GM12865 (cell line): ENCODE data around the gene PLEKHA5.
"Not testable (repeated sequence)": the region's sequence is repeated elsewhere in the genome, so short reads cannot be mapped to it uniquely, and the experiment has no call there.

Experiments used
- DNase-seq: peaks from one replicate; pipeline ENCODE4 v3.0.0; 2010; ENCODE audit warnings: low read depth
- H3K4me3 ChIP-seq: 2 replicates; pipeline ENCODE4 v1.5.1; 2011; ENCODE audit warnings: mild to moderate bottlenecking, low read depth, low read length, control low read depth
- CTCF ChIP-seq: IDR thresholded peaks from 2 replicates; pipeline ENCODE4 v1.5.1; 2011; ENCODE audit warnings: low read length, control low read depth, low read depth, inconsistent platforms; ENCODE audit not compliant: insufficient read depth; ENCODE audit errors: missing control alignments

The PLEKHA5 gene

GRCh38 chr12:19166387-19166786 is 36.9 kb downstream of the PLEKHA5 start:
- H3K4me3 ChIP-seq: no peak overlapping the region
- DNase-seq: no peak
- no peak for TF ChIP-seq CTCF

- DNase-seq: no peak
- no peak for TF ChIP-seq CTCF
- no peak overlapping the region for H3K4me3 ChIP-seq
Measured at GRCh38 chr12:19166956-19167355, 37.4 kb downstream of the PLEKHA5 start.

- no peak for TF ChIP-seq CTCF
- DNase-seq: no peak
- H3K4me3 ChIP-seq: no peak overlapping the region
Measured at GRCh38 chr12:19167708-19168107, 38.2 kb downstream of the PLEKHA5 start.

- no peak for DNase-seq
- TF ChIP-seq CTCF: no peak
- H3K4me3 ChIP-seq: no peak overlapping the region
Measured at GRCh38 chr12:19168644-19169043, 39.1 kb downstream of the PLEKHA5 start.

GRCh38 chr12:19169222-19169621 is 39.7 kb downstream of the PLEKHA5 start:
- DNase-seq: no peak
- H3K4me3 ChIP-seq: no peak overlapping the region
- TF ChIP-seq CTCF: no peak

GRCh38 chr12:19170286-19170685 is 40.8 kb downstream of the PLEKHA5 start:
- not testable (repeated sequence) for H3K4me3 ChIP-seq, DNase-seq

- H3K4me3 ChIP-seq: no peak overlapping the region
- DNase-seq: no peak
- TF ChIP-seq CTCF: no peak
Measured at GRCh38 chr12:19171731-19172130, 42.2 kb downstream of the PLEKHA5 start.

GRCh38 chr12:19177754-19178153 is 48.2 kb downstream of the PLEKHA5 start:
- no peak overlapping the region for H3K4me3 ChIP-seq
- no peak for DNase-seq
- TF ChIP-seq CTCF: no peak
